ENCODE data around the gene LRRC3. TPM values are rescaled to one million over a fixed set of nuclear protein-coding genes. Genes with fewer than 3 reads are reported as not detected.
A peak's percentile ranks its signal among the peaks of the same experiment; 100 is the strongest.

The LRRC3 gene
- total RNA-seq, 2 experiments from 2014 or later: 2.5 to 2.8 TPM

DNA sequence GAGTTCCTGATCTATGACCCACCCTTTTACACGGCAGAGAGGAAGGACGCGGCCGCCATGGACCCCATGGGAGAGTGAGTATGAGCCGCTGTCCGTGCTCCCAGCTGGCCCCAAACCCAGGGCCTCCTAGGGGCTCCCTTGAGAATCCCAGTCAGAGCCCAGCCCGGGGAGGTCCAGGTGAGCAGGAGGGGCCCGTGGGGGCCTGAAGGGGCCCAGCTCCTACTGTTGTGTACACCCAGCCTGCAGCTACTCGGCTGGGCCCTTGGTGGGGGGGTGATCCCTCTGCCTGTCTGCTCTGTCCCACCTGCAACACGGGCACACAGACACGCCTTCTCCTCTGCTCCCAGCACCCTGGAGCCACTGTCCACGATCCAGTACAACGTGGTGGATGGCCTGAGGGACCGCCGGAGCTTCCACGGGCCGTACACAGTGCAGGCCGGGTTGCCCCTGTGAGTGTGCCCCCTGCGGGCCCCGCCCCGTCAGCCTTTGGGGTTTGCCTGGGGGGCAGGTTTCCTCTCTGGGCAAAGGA, 28.6 kb upstream of the LRRC3 start:
- Mint-ChIP-seq H3K4me3 (no peak overlapping the region), H3K27me3 (ENCODE audit: low read depth) (no peaks in the 10 kb centered on the region), H3K36me3 (ENCODE audit: low read depth) (peaks cover 2% of the 10 kb centered on the region), H3K27ac (no peak overlapping the region), H3K9me3 (peaks cover 12% of the 10 kb centered on the region), H3K4me1 (ENCODE audit: low read depth) (no peaks in the 10 kb centered on the region)
- DNase-seq: no peak
- intact Hi-C loops (cut with micrococcal nuclease): no loop called here
- CTCF ChIA-PET: interaction anchor here (0.7 kb wide), 1 partner anchor 711 kb away, joined by 3 read pairs; no protein-coding TSS in a partner anchor

DNA sequence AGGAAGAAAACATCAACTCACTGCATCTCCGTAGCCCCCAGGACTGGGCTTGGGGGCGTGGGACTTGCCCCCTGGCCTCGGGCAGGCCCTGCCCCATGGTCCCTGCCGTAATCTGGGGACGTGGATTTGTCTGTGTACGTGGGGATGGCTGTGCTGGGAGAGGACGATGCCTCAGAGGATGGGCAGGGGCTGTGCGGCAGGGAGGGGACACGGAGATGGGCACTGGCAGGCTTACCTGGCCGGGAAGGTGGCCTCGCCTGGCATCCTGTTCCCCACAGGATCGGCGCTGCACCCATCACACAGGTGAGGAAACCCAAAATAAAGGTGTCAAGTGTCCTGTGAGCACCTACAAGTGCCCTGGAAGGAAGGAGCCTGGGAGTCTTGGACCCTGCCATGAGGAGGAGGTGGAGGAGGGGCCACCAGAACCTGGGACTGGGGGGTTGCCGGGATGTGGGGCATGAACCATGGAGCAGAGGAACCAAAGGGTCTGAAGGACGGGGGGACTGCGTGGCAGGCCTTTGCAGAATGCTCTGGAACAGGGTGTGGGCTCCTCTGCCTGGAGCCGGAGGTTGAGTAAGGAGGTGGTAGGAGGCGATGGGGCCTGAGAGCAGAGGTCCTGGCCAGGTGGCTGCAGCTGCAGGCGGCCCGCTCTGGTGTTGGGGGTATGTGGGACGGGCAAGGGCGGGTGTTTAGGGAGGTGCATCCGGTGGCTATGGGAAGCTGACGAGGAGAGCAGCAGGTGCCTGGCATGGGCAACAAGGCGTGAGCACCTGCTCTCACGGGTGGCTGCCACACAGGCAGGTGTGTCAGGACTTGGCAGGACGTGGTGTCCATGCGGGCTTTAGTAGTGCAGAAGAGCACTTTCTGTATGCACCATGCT, 27.8 kb upstream of the LRRC3 start:
- Mint-ChIP-seq H3K9me3 (peaks cover 13% of the 10 kb centered on the region), H3K4me1 (ENCODE audit: low read depth) (no peaks in the 10 kb centered on the region), H3K4me3 (no peak overlapping the region), H3K36me3 (ENCODE audit: low read depth) (peaks cover 2% of the 10 kb centered on the region), H3K27ac (no peak overlapping the region), H3K27me3 (ENCODE audit: low read depth) (no peaks in the 10 kb centered on the region)
- no peak for DNase-seq
- CTCF ChIA-PET: no interaction called here
- intact Hi-C loops (cut with micrococcal nuclease): no loop called here

- Mint-ChIP-seq H3K36me3 (ENCODE audit: low read depth) (peaks cover 2% of the 10 kb centered on the region), H3K27ac (no peak overlapping the region), H3K4me3 (no peak overlapping the region), H3K27me3 (ENCODE audit: low read depth) (no peaks in the 10 kb centered on the region), H3K9me3 (peaks cover 13% of the 10 kb centered on the region), H3K4me1 (ENCODE audit: low read depth) (no peaks in the 10 kb centered on the region)
- peak; percentile 60 for DNase-seq
- intact Hi-C loops (cut with micrococcal nuclease): no loop called here
- CTCF ChIA-PET: no interaction called here
Observed at GRCh38 chr21:44428281-44428960, 26.9 kb upstream of the LRRC3 start.

DNA sequence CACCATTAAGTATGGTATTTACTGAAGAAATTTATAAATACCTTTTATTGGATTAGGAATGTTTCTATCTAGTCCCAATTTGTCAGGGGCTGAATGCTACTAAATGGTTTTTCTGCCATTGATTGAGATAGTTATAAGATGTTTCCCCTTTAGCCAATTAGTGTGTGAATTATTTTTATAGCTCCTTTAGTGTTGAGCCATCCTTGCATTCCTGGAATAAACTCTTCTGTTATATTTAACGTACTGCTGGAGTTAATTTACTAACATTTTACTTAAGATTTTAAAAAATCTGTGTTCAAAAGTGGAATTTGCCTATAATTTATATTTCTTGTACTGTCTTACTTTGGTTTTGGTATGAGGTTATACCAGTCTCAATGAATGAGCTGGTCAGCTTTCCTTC, 25.4 kb upstream of the LRRC3 start:
- intact Hi-C loops (cut with micrococcal nuclease): no loop called here
- no peak for DNase-seq
- no peak overlapping the region for H3K27ac Mint-ChIP-seq
- no peaks in the 10 kb centered on the region for H3K4me1 Mint-ChIP-seq (ENCODE audit: low read depth)
- CTCF ChIA-PET: interaction anchor here (1.4 kb wide), 1 partner anchor 60 kb away, joined by 6 read pairs; no protein-coding TSS in a partner anchor
- H3K9me3 Mint-ChIP-seq: peaks cover 13% of the 10 kb centered on the region
- H3K4me3 Mint-ChIP-seq: no peak overlapping the region
- no peaks in the 10 kb centered on the region for H3K27me3 Mint-ChIP-seq (ENCODE audit: low read depth)
- peaks cover 2% of the 10 kb centered on the region for H3K36me3 Mint-ChIP-seq (ENCODE audit: low read depth)

DNA sequence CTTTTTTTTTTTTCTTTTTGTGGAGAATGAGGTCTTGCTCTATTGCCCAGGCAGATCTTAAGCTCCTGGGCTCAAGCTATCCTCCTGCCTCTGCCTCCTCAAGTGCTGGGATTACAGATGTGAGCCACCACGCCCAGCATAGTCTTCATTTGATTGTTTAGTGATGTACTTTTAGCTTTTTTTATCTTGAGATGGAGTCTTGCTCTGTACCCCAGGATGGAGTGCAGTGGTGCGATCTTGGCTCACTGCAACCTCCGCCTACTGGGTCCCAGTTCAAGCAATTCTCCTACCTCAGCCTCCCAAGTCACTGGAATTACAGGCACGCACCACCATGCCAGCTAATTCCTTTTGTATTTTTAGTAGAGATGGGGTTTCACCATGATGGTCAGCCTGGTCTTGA, 24.0 kb upstream of the LRRC3 start:
- H3K9me3 Mint-ChIP-seq: peaks cover 13% of the 10 kb centered on the region
- CTCF ChIA-PET: interaction anchor here (0.6 kb wide), 1 partner anchor 705 kb away, joined by 3 read pairs; no protein-coding TSS in a partner anchor
- no peaks in the 10 kb centered on the region for H3K27me3 Mint-ChIP-seq (ENCODE audit: low read depth)
- no peak overlapping the region for H3K27ac Mint-ChIP-seq
- no peaks in the 10 kb centered on the region for H3K4me1 Mint-ChIP-seq (ENCODE audit: low read depth)
- peaks cover 2% of the 10 kb centered on the region for H3K36me3 Mint-ChIP-seq (ENCODE audit: low read depth)
- no peak for DNase-seq
- no peak overlapping the region for H3K4me3 Mint-ChIP-seq
- intact Hi-C loops (cut with micrococcal nuclease): no loop called here

DNA sequence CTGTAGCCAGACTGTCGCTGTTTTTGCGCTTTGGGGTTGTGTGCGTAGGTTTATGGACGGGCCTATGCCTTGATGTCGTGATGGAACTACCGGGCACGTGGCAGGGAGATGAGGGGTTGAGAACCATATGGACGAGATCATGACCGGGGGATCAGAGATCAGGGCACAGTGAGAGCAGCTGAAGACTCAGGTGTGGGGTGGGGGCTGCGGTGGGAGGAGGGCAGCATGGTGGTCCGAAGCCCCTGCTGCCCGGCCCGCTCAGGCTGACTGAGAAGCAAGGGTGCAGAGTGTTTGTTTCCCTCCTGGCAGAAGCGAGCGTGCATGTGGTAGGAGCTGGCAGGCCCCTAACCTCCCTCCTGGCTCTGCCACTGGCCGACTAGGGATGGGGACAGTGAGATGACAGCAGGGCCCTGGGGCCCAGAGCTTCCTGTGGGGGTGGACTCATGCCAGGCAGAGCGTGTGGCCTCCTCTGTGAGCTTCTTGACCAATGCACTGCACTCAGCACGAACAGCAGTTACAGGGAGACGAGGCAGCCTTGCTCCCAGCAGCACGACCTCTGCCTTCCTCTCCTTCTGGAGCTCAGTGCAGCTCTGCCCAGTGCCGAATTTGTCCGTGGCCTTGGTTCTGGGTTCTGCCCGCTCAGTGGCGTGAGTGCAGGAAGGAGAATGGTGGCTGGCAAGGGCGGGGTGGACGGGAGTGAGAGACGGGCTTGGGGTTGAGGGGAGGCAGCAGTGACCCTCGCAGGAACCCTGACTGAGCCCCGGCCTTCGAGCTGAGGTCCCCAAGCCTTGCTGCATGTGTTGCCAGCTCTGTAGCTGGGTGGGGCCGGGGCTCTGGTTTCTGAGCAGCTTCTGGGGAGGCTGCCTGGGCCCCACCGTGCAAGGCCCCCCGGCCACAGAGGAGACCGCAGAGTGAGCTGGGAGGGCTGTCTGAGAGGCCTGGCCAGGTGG, 22.2 kb upstream of the LRRC3 start:
- Mint-ChIP-seq H3K27me3 (ENCODE audit: low read depth) (no peaks in the 10 kb centered on the region), H3K9me3 (peaks cover 13% of the 10 kb centered on the region), H3K27ac (no peak overlapping the region), H3K4me1 (ENCODE audit: low read depth) (no peaks in the 10 kb centered on the region), H3K4me3 (no peak overlapping the region), H3K36me3 (ENCODE audit: low read depth) (peaks cover 2% of the 10 kb centered on the region)
- CTCF ChIA-PET: no interaction called here
- no peak for DNase-seq
- intact Hi-C loops (cut with micrococcal nuclease): no loop called here

GRCh38 chr21:44433791-44434567, 21.3 kb upstream of the LRRC3 start:
- Mint-ChIP-seq H3K4me1 (ENCODE audit: low read depth) (no peaks in the 10 kb centered on the region), H3K36me3 (ENCODE audit: low read depth) (peaks cover 2% of the 10 kb centered on the region), H3K27me3 (ENCODE audit: low read depth) (no peaks in the 10 kb centered on the region), H3K4me3 (no peak overlapping the region), H3K9me3 (peaks cover 11% of the 10 kb centered on the region), H3K27ac (no peak overlapping the region)
- CTCF ChIA-PET: no interaction called here
- no peak for DNase-seq
- intact Hi-C loops (cut with micrococcal nuclease): no loop called here

DNA sequence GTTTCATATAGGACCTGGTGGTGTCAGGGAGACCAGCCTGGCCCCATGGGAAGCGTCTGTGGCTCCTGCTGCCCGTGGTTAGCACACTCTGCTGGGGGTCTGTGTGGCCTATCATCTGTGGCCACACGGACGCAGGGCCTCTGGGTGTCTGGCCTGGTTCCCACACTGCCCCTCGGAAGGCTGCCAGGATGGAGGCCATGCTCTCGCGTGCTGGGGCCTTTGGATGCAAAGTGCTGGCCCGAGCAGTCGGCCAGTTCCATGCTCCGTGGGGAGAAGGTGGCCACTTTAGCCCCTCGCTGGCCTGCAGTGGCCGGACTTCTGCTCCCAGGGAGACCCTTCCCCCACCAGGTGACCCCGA, 20.8 kb upstream of the LRRC3 start:
- no peaks in the 10 kb centered on the region for H3K27me3 Mint-ChIP-seq (ENCODE audit: low read depth)
- no peak overlapping the region for H3K4me3 Mint-ChIP-seq
- peaks cover 2% of the 10 kb centered on the region for H3K36me3 Mint-ChIP-seq (ENCODE audit: low read depth)
- no peak overlapping the region for H3K27ac Mint-ChIP-seq
- no peaks in the 10 kb centered on the region for H3K4me1 Mint-ChIP-seq (ENCODE audit: low read depth)
- intact Hi-C loops (cut with micrococcal nuclease): no loop called here
- DNase-seq: no peak
- H3K9me3 Mint-ChIP-seq: peaks cover 11% of the 10 kb centered on the region
- CTCF ChIA-PET: no interaction called here

DNA sequence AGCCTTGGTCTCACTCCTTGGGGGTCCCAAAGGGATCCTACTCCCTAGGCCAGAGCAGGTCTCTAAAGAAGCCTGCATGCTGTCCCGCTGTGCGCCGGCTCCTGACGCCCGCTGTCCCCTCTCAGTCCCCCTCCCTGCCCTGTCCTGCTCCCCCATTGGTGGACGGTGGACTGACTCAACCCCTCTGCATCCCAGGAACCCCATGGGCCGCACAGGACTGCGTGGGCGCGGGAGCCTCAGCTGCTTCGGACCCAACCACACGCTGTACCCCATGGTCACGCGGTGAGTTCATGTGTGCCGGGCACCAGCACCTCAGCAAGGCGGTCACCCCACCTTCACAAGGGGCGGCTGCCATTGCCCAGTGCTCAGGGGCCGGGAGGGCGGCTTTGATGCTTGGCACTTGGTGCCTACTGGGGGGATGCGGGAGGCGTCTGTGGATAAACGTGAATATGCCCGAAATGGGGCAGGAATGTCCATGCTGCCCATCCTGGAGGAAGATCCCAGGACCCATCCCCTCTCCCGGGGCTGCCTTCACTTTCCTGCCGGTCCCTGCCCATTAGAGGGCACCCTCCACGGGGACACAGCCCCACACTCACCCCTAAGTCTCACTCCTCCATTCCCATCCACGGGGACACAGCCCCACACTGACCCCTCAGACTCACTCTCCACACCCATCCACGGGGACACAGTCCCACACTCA, 20.2 kb upstream of the LRRC3 start:
- H3K4me3 Mint-ChIP-seq: no peak overlapping the region
- no peaks in the 10 kb centered on the region for H3K27me3 Mint-ChIP-seq (ENCODE audit: low read depth)
- DNase-seq: no peak
- intact Hi-C loops (cut with micrococcal nuclease): no loop called here
- no peaks in the 10 kb centered on the region for H3K4me1 Mint-ChIP-seq (ENCODE audit: low read depth)
- no peak overlapping the region for H3K27ac Mint-ChIP-seq
- H3K9me3 Mint-ChIP-seq: peaks cover 7% of the 10 kb centered on the region
- peaks cover 2% of the 10 kb centered on the region for H3K36me3 Mint-ChIP-seq (ENCODE audit: low read depth)
- CTCF ChIA-PET: interaction anchor here (0.6 kb wide), 1 partner anchor 17 kb away, joined by 3 read pairs; no protein-coding TSS in a partner anchor

DNA sequence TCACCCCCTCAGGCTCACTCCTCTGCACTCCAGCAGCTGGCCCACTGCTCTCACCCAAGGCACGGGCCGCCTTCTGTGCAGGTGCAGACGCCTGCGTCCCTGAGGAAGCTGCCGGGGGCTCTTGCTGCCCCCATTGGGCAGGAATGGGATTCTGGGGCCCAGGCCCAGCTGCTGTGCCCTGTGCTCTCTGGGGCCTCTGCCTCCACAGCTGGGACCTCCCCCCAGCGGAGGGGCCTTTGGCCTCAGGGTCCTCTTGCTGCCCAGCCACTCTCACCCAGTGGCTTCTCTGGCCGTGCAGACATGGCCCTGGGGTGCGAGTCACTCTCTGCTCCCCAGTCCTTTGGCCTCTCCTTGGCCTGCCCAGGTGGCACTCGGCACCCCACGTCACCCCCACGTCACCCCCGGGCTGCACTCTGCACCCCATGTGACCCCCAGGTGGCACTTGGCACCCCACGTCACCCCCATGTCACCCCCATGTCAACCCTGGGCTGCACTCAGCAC, 19.1 kb upstream of the LRRC3 start:
- CTCF ChIA-PET: interaction anchor here (0.6 to 1.1 kb wide), 2 partner anchors 11 to 16 kb away, joined by 3 read pairs; no protein-coding TSS in a partner anchor
- no peak overlapping the region for H3K4me3 Mint-ChIP-seq
- H3K9me3 Mint-ChIP-seq: peaks cover 4% of the 10 kb centered on the region
- H3K4me1 Mint-ChIP-seq (ENCODE audit: low read depth): no peaks in the 10 kb centered on the region
- H3K36me3 Mint-ChIP-seq (ENCODE audit: low read depth): no peaks in the 10 kb centered on the region
- intact Hi-C loops (cut with micrococcal nuclease): no loop called here
- no peak overlapping the region for H3K27ac Mint-ChIP-seq
- no peaks in the 10 kb centered on the region for H3K27me3 Mint-ChIP-seq (ENCODE audit: low read depth)
- no peak for DNase-seq

GRCh38 chr21:44436958-44437357, 18.4 kb upstream of the LRRC3 start:
- Mint-ChIP-seq H3K9me3 (no peaks in the 10 kb centered on the region), H3K36me3 (ENCODE audit: low read depth) (no peaks in the 10 kb centered on the region), H3K4me3 (no peak overlapping the region), H3K27me3 (ENCODE audit: low read depth) (no peaks in the 10 kb centered on the region), H3K4me1 (ENCODE audit: low read depth) (no peaks in the 10 kb centered on the region), H3K27ac (no peak overlapping the region)
- CTCF ChIA-PET: interaction anchor here (1.1 kb wide), 1 partner anchor 12 kb away, joined by 3 read pairs; no protein-coding TSS in a partner anchor
- intact Hi-C loops (cut with micrococcal nuclease): no loop called here
- no peak for DNase-seq
